Measurements from ENCODE around the gene PTGDR.

DNA sequence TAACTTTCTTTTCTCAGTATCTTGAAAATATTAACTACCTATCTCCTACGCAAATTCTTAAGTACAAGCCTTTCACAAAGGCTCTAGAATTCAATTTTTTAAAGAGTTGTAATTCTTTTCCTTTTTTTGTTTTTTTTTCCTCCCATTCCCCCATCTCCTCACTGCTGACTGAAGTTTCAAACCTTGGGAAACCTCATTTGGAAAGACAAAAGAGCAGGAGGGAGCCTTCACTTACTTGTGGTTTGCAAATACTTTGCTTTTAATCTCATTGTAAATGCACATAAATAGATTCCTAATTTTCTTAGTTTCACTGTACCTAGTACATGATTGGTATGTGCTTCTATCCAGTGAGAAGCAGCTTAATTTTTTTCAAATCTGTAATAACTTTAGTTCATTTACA, 15.8 kb upstream of the PTGDR start:
- TF ChIP-seq POLR2AphosphoS5 (IDR thresholded peaks at IDR 0.05) (no peak), POLR2A (IDR thresholded peaks at IDR 0.05; ENCODE audit: low read depth) (no peak)
- TF ChIP-seq, protein P1, sequence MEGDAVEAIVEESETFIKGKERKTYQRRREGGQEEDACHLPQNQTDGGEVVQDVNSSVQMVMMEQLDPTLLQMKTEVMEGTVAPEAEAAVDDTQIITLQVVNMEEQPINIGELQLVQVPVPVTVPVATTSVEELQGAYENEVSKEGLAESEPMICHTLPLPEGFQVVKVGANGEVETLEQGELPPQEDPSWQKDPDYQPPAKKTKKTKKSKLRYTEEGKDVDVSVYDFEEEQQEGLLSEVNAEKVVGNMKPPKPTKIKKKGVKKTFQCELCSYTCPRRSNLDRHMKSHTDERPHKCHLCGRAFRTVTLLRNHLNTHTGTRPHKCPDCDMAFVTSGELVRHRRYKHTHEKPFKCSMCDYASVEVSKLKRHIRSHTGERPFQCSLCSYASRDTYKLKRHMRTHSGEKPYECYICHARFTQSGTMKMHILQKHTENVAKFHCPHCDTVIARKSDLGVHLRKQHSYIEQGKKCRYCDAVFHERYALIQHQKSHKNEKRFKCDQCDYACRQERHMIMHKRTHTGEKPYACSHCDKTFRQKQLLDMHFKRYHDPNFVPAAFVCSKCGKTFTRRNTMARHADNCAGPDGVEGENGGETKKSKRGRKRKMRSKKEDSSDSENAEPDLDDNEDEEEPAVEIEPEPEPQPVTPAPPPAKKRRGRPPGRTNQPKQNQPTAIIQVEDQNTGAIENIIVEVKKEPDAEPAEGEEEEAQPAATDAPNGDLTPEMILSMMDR (IDR thresholded peaks at IDR 0.05), result no peak
